GM15510 (cell line): ENCODE measurements around the gene SYCP3.

Source experiments
- POLR2A ChIP-seq: IDR thresholded peaks from 3 replicates; pipeline ENCODE4 v1.6.1; 2011; ENCODE audit warnings: borderline replicate concordance; ENCODE audit not compliant: insufficient read length; ENCODE audit errors: extremely low read depth

The SYCP3 gene

DNA sequence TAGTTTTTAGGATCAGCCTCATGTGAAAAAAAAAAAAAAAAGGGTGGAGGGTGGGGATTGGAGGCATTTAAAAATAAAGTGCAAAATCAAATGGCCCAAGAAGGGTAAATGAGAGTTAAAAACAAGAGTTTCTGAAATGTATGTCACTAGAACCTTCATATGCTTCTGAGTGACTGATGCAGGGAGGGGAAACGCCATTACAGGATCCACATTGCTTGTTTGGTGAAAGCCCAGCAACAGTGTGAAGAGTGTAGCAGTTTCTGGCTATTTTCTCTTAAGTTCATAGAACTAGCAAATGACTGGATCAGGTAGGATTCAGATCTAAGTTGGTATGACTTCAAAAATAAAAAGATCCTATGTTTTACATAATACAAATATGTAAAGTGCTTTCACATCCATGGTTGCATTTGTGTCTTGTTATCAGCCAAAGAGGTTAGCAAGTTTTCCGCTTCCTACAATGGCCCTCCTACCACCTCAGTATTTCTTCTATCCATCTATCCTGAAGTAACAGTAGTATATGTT, 38.9 kb downstream of the SYCP3 start:
- TF ChIP-seq POLR2A = no peak

DNA sequence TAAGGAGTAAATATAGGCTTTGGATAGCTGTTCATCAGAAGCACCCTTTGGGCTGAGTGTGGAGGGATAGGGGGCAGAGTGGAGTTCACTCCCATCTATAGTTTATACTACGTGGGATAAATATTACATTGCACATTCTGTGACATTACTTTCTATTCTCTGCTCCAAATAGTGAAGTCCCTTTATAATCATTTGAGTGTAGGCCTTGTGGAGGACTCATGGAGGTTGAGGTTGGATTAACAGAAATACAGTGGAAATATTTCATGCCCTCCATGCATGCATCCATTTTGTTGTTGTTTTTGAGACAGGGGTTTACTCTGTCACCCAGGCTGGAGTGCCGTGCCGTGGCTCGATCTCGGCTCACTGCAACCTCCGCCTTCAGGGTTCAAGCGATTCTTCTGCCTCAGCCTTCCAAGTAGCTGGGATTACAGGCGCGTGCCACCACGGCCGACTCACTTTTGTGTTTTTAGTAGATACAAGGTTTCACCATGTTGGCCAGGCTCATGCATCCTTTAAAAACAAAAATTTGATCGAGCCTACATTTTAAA, 40.4 kb downstream of the SYCP3 start:
- no peak for TF ChIP-seq POLR2A

DNA sequence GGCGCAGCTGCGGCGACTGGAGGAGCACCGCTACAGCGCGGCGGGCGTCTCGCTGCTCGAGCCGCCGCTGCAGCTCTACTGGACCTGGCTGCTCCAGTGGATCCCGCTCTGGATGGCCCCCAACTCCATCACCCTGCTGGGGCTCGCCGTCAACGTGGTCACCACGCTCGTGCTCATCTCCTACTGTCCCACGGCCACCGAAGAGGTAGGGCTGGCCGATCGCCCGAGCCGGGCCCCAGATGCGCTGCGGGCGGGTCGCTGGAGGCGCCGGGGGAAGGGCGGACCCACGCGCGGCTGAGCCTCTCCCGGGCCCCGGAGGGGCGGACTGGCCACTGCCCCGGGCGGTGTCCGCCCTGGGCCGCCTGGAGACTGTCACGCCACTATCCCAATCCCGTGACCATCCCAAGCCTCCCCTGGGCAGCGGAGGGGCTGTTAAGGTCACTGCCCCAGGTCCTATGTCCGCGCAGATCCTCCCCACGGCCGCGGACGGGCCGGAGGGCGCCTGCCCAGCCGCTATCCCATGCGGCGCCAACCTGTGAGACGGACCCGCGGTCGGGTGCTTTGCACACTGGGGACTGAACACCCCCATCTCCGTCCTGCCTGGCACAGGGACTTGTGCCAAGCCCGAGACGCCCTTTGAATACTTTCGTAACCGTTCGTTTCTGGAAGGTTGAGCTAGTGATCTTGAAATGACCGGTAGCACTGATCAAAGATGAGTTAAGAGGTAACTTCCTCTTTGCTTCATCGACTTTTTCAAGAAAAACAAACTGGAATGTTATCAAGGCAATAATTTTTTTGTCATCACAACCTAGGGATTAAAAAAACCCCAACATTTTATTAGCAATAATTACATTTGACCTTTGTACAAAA, 41.1 kb downstream of the SYCP3 start:
- TF ChIP-seq POLR2A = no peak

DNA sequence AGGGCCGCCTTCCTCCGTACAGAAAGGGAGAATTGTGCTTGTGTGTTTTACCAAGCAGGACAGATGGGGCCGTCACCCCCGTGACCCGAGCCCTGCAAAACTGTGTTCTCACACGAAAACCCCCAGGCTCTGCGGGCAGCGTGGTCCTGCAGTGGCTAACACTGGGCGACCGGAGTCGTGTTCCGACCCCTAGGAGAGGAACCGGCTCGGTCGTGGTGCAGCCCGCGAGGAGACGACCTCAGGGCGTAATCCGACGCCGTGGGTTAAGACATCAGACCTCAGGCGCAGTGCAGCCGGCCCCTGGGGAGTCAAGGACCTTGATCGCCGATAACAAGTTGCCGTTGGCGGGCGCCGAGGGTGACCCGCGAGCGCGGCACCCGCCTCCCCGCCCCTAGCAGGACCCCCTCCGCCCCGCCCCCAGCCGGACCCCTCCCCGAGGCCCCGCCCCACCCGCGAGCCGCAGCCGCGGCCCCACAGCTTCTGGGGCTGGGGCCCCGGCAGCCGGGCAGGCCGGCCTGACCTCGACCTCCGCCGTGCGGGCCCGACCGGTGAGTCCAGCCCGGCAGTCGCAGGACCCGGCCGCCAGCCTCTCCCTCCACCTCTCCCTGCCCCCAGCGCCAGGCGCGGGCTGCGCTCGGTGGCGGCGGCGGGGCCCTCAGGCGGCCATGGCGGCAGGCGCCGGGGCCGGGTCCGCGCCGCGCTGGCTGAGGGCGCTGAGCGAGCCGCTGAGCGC, 41.9 kb downstream of the SYCP3 start, which contains the start of gene CHPT1:
Gene CHPT1, plus strand, starts transcription at position 444 of the 733 bp plus-strand sequence. Its CDS starts 222 bp downstream, at position 666.
- peak; percentile 66 for TF ChIP-seq POLR2A

DNA sequence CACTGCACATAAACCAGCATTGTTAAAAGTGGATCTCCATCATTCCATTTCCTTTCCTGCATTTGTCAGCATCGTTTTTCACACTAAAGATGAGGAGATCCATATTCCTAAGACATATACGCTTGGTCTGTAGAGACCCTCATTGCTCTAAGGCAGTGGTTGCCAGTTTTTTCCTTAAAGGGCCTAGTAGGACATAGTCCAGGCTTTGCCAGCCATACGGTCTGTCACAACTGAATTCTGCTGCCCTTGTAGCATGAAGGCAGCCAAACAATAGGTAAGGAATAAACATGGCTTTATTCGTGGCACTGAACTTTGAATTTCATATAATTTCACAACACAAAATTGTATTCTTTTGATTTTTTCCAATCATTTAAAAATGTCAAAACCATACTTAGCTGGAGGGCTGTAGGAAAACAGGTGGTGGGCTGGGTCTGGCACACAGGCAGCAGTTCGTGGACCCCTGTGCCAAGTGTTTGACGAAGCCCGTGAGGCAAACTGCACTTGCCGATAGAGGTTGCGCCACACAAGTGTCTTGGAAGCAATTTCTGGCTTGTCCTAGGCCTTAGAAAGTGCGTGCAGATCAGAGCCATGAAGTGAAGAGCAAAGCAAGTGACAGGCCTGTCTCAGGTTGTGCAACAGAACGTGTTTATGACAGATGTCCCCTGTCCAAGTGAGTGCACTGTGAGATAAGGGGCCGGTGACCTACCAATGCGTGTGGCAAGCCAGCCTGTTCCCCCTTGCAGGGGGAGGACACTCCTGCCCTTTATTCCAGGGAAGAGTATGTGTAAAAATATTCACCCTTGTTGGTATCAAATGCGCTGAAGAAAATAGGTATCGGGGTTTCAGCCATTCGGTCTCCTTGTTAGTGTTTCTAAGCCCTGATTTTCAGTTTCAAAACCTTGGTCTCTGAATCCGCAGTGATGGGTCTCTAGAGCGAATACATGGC, 42.7 kb downstream of the SYCP3 start:
- TF ChIP-seq POLR2A = no peak

DNA sequence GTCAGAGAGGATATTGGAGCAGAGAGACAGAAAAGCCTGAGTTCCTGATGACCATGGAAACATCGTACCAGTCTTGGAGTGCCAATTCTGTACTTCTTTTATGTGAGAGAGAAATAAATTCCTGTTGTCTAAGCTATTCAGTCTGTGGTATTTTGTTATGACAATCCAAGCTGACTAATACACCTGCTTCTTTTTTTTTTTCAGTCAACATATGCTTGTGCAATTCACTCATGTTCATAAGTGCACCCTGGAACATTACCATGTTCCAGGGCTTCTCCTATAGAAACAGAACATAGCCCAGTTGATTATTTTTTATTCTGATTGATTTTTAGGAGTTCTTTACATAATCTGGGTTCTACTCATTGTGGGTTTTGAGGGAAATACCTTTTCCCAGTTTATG, 43.6 kb downstream of the SYCP3 start:
- TF ChIP-seq POLR2A = no peak

DNA sequence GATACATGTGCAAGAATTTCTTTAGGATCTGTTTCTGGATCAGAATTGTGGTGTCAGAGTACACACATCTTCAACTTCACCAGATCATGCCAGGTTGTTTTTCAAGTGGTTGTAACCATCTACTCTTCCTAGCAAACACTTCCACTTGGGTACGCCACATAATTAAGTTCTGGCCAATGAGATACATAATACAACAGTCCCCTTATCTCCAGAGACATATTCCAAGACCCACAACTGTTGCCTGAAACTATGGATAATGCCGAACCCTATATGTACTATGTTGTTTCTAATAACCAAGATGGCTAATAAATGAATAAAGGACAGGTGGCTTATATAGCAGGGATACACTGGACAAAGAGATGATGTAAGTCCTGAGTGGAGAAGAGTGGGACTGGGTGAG, 44.3 kb downstream of the SYCP3 start:
- no peak for TF ChIP-seq POLR2A

DNA sequence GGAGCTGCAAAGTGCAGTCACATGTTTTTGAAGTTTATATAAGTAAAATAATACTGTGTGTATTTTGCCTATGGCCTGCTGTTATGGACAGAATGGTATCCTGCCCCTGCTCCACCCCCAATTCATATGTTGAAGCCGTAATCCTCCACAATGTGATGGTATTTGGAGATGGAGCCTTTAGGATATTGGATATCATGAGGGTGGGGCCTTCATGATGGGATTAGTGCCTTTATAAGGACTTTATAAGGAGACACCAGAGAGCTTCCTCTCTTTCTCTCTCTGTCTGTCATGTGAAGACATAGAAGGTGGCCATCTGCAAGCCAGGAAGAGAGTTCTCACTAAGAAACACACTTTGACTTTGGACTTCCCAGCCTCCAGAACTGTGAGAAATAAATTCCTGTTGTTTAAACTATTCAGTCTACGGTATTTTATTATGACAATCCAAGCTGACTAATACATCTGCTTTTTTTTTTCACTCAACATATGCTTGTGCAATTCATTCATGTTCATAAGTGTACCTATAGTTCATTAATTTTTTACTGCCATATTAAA, 44.9 kb downstream of the SYCP3 start:
- TF ChIP-seq POLR2A = no peak

DNA sequence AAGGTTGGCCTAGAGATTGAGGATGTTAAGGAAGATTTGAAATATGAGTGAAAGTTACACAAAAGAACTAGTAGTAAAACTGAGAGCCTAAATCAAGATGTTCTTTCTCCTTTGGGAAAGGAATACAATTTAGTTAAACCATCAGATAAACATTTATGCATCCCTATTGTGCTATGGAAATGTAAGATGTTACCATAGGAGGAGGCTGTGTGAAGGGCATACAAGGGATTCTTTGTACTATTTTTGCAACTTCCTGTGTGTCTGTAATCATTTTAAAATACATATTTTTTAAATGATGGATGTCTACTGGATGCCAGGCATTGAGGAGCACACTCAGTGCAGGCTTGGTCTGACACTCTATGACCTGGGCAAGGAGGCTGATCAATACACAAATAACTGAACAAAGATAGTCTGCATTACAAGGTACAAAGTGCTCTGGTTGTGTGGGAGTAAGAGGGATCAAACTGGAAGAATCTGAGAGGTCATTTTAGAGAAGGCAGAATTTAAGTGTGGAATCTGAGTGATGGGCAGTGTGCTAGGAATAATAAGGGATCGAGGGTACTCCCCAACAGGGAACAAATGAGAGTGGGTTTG, 47.7 kb downstream of the SYCP3 start:
- TF ChIP-seq POLR2A = no peak

DNA sequence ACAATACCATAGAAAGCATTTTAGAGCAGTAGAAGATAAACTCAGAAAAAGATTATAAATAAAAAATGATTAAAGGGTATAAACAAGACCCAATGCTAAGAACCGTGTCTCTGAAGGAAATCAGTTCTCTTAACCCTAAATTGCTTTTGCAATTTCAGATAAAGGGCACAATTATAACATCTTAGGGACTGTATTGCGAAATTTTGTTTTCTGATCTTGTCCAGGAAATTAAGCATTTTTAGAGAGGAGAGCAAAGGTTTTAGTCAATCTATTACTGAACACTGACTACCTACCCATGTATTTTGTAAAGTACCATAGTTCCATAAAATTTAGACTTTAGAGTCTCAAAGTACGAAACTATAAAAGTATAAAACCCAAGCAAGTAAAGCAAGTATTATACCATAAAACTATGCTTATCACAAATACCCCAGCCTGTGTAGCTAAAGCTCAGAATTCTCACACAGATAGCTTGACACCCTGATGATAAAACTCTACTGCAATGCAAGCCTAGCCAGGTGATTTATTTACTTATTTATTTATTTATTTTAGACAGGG, 48.6 kb downstream of the SYCP3 start:
- TF ChIP-seq POLR2A = no peak

DNA sequence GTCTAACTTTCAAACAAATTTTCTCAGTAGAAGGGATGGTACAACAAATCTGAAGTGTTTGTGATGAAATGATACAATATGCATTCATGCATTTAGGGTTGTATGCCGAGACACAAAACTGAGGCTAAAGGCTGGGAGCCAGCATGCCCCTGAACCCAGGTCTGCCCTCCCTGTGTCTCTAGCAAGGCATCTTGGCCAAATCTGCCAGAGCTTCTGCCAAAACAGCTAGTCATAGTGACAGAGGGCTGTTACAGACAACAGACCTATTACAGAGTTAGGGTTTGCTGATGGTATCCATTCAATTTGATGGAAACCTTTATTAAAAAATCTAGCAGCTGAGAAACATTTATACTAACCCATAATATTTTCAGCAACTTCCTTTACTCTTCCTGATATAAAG, 53.1 kb downstream of the SYCP3 start:
- TF ChIP-seq POLR2A = no peak

DNA sequence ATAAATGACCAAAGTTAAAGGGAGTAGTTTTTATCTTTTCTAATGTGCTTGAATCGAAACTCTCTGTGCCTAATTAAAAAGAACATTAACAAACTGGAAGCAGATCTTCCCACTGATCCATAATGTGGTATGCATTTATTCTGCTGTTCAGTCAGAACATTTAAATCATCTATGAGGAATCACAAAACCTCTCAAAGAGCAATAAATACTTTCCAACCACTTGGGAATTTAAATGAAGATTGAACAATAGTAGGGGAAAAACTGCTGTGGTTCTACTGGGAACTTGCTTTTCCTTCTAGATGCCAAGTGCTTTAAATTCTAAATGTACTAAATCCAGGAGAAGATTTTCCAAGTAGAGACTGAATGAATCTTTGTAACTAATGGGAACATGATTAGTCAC, 54.2 kb downstream of the SYCP3 start:
- no peak for TF ChIP-seq POLR2A

DNA sequence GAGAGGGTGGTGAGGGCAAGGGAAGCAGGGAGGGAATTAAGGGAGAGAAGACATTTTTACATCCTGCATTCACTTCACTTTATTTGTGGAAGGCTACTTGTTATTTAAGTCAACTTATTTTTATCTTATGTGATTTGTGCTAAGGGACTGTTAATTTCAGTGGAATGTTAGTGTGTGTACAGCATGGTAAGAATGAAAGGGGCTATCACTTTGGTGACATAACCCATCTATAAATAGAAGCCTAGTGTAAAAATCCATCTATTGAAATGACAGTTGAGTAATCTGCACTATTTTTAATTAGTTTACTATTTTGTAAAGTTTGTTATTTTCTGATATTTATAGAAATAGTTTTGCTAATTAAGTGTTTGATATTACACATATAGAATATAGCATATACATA, 58.6 kb downstream of the SYCP3 start:
- TF ChIP-seq POLR2A = no peak
